ENCODE data around the gene CFAP77. TPM values are rescaled to one million over a fixed set of nuclear protein-coding genes. Genes with fewer than 3 reads are reported as not detected.

Gene CFAP77
- polyA plus RNA-seq, 3 donors = not detected

GRCh38 chr9:132509928-132510874, 100.2 kb downstream of the CFAP77 start:
- intact Hi-C loops (cut with micrococcal nuclease) = loop anchor here in 1 of 2 donors (5.0 kb wide), 1 partner anchor 287 kb away; no protein-coding TSS in a partner anchor
- Histone ChIP-seq H3K27ac (ENCODE audit: low read depth in 1 of 2, low read length in 2 of 2) (no peak overlapping the region), H3K4me1 (ENCODE audit: control insufficient read depth in 1 of 2, insufficient read depth in 2 of 2, low read length in 2 of 2) (peaks cover 13 to 14% of the 10 kb centered on the region in 2 donors), H4K20me1 (ENCODE audit: insufficient read depth, low read length) (no peaks in the 10 kb centered on the region), H3K9me3 (replicated peaks in 1 of 2; ENCODE audit: control insufficient read depth in 1 of 2, insufficient read depth in 1 of 2, low read length in 2 of 2) (no peaks in the 10 kb centered on the region), H3K27me3 (ENCODE audit: control insufficient read depth in 2 of 2, insufficient read depth in 2 of 2, low read length in 2 of 2) (peaks cover 0 to 7% of the 10 kb centered on the region in 2 donors), H3K36me3 (replicated peaks in 1 of 2; ENCODE audit: control insufficient read depth in 1 of 2, insufficient read depth in 2 of 2, low read length in 2 of 2) (no peaks in the 10 kb centered on the region), H3K4me2 (replicated peaks; ENCODE audit: extremely low read depth, low read length, poor library complexity, severe bottlenecking) (no peak overlapping the region), H3K4me3 (replicated peaks in 1 of 3; ENCODE audit: low read depth in 2 of 3, low read length in 3 of 3) (no peak overlapping the region), H3K79me2 (ENCODE audit: insufficient read depth, low read length) (no peaks in the 10 kb centered on the region), H3K9ac (ENCODE audit: insufficient read depth, low read length, poor library complexity, severe bottlenecking) (no peak overlapping the region), H2AFZ (ENCODE audit: insufficient read depth, low read depth, low read length, poor library complexity, severe bottlenecking) (no peak overlapping the region)
- Mint-ChIP-seq H3K9me3 (peaks cover 0 to 1% (median 0%) of the 10 kb centered on the region in 7 donors), H3K4me3 (no peak overlapping the region), H3K36me3 (no peaks in the 10 kb centered on the region), H3K27me3 (ENCODE audit: low read depth in 3 of 3) (peaks cover 7 to 18% (median 12%) of the 10 kb centered on the region in 3 donors), H3K4me1 (peaks cover 15% of the 10 kb centered on the region), H3K27ac (no peak overlapping the region)
- no peak for TF ChIP-seq CTCF (IDR thresholded peaks at IDR 0.05)
- WGBS (ENCODE audit: insufficient coverage) = 94% methylated on average over 31 of the region's 40 CpGs
- DNase-seq = no peak

GRCh38 chr9:132511191-132511999, 101.4 kb downstream of the CFAP77 start:
- Mint-ChIP-seq H3K27ac (peak overlapping the region in 1 of 7 donors; percentile 17), H3K4me1 (peaks cover 15% of the 10 kb centered on the region), H3K9me3 (peaks cover 0 to 1% (median 0%) of the 10 kb centered on the region in 7 donors), H3K4me3 (no peak overlapping the region), H3K36me3 (no peaks in the 10 kb centered on the region), H3K27me3 (ENCODE audit: low read depth in 3 of 3) (peaks cover 7 to 17% (median 7%) of the 10 kb centered on the region in 3 donors)
- no peak overlapping the region for H3K4me2 ChIP-seq (replicated peaks; ENCODE audit: extremely low read depth, low read length, poor library complexity, severe bottlenecking)
- H4K20me1 ChIP-seq (ENCODE audit: insufficient read depth, low read length) = no peaks in the 10 kb centered on the region
- H3K36me3 ChIP-seq (replicated peaks in 1 of 2; ENCODE audit: control insufficient read depth in 1 of 2, insufficient read depth in 2 of 2, low read length in 2 of 2) = no peaks in the 10 kb centered on the region
- no peak overlapping the region for H3K4me3 ChIP-seq (replicated peaks in 1 of 3; ENCODE audit: low read depth in 2 of 3, low read length in 3 of 3)
- WGBS (ENCODE audit: insufficient coverage) = 92% methylated on average over 16 of the region's 25 CpGs
- no peak overlapping the region for H3K27ac ChIP-seq (ENCODE audit: low read depth in 1 of 2, low read length in 2 of 2)
- no peak overlapping the region for H2AFZ ChIP-seq (ENCODE audit: insufficient read depth, low read depth, low read length, poor library complexity, severe bottlenecking)
- H3K27me3 ChIP-seq (ENCODE audit: control insufficient read depth in 2 of 2, insufficient read depth in 2 of 2, low read length in 2 of 2) = no peaks in the 10 kb centered on the region
- DNase-seq = no peak
- no peak overlapping the region for H3K9ac ChIP-seq (ENCODE audit: insufficient read depth, low read length, poor library complexity, severe bottlenecking)
- no peak for TF ChIP-seq CTCF (IDR thresholded peaks at IDR 0.05)
- peaks cover 12% of the 10 kb centered on the region in 2 donors for H3K4me1 ChIP-seq (ENCODE audit: control insufficient read depth in 1 of 2, insufficient read depth in 2 of 2, low read length in 2 of 2)
- H3K9me3 ChIP-seq (replicated peaks in 1 of 2; ENCODE audit: control insufficient read depth in 1 of 2, insufficient read depth in 1 of 2, low read length in 2 of 2) = no peaks in the 10 kb centered on the region
- intact Hi-C loops (cut with micrococcal nuclease) = loop anchor here in 1 of 2 donors (5.0 kb wide), 1 partner anchor 286 kb away; no protein-coding TSS in a partner anchor
- no peaks in the 10 kb centered on the region for H3K79me2 ChIP-seq (ENCODE audit: insufficient read depth, low read length)
